HUDEP-2 (cell line): ENCODE results near the gene CAMK4.
A peak's percentile ranks its signal among the peaks of the same experiment; 100 is the strongest.

ENCODE experiments used
- DNase-seq, 76 experiments: peaks; one replicate each; lab custom pipeline; 2025; ENCODE audit not compliant: unreplicated experiment in 76 of 76; lab: John Stamatoyannopoulos, UW

Gene CAMK4

DNA sequence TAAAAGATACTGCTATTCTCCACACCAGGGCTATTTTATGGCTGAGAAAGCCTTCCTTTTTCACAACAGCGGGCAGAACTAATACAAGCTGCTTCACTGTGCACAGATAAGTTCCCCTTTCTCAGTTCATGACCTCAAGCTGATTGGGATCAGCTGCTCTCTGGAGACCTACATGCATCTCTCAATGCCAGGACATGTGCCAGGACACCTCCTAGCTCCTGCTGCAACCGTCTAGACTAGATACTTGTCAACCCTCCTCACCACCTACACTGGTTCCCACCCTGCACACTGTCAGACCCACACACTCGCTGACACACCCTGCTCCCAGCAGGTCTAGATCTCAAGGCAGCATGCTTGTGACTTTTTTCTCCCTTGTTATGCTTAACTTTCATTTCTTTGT is 248.4 kb downstream of the CAMK4 start:
- peak in 74 of 76 experiments; percentile 3 to 91 (median 67) for DNase-seq

DNA sequence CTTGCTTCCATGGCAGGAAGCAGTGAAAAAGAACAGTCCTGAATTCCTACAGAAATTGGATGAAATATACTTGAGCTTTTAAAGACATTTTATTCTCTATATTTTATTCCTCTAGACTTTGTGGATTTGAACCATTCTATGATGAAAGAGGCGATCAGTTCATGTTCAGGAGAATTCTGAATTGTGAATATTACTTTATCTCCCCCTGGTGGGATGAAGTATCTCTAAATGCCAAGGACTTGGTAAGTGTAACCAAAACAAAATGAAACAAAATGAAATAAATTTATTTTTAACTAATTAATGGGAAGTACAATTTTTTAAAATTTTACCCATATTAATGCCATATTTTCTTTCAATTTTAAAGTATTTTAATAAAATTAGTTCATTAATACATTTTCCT is 254.1 kb downstream of the CAMK4 start:
- DNase-seq = no peak

DNA sequence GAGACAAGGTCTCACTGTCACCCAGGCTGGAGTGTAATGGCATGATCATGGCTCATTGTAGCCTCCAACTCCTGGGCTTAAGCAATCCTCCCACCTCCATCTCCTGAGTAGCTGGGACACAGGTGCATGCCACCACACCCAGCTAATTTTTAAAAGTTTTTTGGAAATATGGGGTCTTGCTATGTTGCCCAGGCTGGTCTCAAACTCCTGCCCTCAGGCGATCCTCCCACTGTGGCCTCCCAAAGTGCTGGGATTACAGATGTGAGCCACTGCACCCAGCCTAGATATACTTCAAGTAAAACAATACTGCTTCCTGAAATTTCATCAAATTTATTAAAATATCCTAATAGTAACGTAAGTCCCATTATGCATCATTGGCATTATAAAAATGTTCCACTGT is 254.7 kb downstream of the CAMK4 start:
- no peak for DNase-seq

DNA sequence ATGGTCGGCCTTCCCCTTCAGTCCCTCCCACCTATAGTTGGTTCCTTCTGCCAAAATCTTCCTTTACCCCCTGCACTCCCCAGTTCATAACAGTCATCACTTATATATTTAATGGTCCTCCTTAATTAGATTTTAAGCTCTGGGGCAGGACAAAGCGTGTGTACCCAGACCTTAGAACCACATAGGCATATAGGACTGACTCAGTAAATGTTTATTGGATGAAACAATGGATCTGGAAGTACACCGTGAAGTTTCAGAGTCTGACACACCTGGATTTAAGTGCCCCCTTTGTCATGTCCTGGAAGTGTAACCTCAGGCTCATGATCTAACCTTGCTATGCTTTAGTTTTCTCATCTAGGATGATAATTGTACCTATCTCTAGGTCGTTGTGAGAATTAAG is 256.2 kb downstream of the CAMK4 start:
- DNase-seq = no peak

DNA sequence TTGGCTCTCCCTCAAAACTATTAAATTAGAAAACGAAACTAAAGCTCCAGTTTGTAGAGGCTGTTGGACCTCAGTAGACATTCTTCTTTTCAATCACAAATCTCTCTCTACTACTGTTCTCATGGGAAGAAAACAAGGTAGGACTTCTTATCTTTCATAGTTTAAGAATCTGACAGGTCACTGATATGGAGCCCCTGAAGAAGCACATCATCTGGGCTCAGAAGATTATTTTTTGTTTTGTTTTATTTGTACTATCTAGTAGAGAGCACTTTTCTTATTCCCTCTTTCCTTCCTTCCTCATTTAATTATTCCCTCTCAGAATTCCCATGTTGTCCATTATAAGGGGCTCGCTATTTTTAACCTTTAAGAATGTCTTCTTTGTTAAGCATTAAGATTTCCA is 261.9 kb downstream of the CAMK4 start:
- no peak for DNase-seq

DNA sequence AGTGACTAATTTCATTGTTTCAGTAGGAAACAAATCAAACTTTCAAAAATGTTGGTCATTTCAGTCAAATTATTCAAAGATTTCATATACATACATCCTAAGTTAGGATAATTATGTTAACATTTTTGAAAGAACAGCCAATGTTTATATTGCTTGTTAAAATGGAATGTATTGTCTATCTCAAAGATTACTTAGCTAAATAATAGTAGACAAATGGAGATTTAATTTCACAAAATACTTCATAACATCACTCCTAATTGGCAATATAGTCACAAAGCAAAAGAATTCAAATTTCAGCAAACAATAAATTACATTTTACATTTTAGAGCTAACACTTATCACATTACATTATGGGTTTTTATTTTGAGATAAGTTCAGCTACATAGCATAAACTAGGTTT is 262.7 kb downstream of the CAMK4 start:
- no peak for DNase-seq

DNA sequence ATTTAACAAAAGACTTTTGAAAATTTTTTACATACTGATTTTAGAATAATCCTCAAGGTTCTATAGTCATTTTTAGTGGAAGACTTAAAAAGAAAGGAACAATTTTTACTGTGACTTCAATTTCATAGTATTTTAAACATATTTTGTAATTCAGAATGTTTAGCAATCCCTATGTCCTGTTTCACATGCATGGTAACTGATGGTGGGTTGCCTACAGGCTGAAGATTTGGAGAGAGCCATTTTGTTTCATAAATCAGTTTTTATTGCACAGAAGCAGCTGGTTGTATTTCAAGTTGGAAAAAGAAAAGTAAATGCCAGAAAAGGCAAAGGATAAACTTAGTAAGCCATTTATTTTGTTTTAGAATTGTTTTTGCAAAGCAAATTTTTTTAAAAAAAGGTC is 264.2 kb downstream of the CAMK4 start:
- no peak for DNase-seq

DNA sequence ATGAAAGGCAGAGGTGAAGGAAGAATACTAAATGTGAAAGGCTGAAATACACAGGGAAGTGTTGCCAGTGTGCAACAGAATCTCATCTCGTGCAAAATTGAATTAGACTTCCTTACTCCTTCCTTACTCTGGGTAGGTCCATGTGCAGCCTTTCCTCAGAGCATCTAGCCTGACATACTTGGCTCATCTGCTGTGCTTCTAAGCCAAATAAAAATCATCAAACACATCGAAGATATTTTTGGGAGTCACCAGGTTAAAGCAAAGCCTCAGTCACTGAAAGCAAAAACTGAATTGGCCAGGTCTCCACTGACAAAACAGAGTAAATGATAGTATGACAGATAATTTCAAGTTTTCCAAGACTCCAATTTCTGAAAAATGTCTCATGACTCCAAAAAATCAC is 268.8 kb downstream of the CAMK4 start:
- no peak for DNase-seq

DNA sequence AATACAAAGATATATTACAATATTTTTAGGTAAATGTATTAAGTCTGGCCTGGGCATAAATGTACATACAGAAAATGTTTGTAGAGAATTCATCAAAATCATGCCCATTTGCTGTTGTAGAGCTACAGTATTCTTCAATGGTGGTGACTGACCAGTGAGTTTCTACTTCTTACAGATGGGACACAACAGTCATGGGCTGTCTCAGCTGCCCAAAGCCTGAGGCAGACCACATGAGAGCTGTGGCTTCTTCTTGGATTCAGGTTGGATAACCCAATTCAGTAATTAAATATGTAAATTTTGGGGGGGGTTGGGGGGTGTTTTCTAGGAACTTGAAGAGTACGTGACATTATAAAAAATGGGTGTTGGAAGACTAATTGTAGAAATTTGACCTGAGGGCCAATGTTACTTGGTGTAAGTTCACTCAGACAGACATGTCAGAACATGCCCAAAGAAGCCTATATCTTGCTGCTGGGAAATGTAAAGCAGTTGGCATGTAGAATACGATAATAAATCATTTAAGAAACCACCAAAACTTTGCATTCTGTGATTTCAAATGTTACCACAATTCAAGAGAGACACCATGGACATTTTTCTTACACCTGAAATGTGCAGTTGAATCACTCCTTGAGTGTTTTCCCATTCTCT is 270.3 kb downstream of the CAMK4 start:
- DNase-seq = no peak

DNA sequence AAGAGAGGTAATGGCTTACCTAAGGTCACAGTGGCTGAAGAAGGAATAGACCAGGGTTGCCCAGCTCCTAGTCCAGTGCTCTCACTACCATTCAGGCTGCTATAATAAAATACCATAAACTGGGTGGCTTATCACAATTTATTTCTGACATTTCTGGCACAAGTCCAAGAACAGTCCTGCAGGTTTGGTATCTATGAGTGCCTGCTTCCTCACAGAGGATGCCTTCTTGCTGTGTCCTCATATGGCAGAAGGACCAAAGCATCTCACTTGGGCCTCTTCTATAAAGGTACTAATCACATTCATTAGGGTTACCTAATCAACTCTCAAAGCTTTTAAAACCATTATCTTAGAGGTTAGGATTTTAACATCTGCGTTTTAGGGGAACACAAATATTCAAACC is 271.0 kb downstream of the CAMK4 start:
- peak in 22 of 76 experiments; percentile 1 to 41 (median 20) for DNase-seq

DNA sequence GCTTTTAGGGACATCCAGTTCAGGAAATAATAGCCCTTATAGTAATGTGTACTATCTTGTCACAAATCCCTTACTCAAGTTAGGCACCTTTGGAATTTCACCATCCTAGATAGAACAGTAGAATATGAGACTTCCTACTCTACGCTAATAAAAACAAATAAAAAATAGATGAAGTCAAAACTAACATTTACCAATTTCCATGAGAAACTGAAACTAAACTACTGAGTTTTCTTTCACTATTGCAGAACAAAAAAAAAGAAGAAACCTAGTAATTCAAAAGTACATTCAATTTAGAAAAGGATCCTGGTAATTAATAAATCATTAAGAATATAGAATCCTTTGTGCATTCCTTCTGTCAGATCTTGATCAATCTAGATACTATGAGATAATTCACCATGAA is 274.2 kb downstream of the CAMK4 start:
- no peak for DNase-seq

DNA sequence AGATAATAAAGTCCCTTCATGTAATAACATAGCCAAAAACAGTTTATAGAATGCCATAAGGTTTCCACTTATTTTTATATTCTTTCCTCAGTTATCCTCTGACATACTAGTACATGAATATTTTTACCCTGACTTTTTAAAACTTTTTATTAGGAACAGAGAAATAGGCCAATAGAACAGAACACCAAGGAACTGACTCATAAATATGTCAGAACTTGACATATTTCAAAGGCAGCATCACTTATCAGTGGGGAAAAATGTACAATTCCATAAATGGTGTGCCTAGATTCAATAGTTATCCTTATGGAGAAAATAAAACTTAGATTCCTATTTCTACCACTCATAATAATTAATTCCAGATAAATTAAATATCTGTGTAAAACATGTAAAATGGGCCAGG is 278.8 kb downstream of the CAMK4 start:
- DNase-seq = no peak

DNA sequence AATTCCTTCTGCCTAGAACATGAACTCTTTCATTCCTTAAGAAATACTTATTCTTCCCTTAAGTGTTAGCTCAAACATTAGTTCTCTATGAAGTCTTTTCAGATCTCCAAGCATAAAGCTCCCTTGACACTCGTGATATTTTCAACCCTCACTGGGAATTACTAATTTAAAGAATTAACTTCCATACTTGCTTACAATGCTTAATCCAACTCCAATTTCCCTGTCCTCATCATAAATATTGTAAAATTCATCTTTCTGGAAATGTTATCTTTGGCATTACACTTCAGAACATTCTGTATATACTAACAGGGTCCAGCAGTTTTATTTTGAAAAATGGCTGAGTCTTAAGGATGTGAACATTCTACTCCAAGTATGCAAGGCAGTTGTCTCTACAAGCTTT is 280.9 kb downstream of the CAMK4 start:
- no peak for DNase-seq

DNA sequence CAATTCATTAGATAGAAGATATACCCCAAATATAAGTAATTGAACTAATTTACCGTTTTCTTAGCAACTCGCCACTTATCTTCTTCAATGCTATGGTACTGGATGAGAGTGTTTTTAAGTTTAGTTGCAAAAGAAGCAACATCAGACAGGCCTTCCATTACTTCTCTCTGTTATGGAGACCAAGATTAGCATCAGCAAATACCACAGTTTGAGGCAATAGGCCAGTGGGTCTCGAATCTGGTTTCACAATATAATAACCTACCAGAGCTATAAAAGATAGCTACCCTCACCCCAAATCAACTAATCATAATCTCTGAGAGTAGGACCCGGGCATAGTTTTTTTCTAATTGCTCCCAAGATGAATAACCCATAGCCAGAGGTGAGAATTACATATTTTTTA is 283.1 kb downstream of the CAMK4 start:
- DNase-seq = no peak

DNA sequence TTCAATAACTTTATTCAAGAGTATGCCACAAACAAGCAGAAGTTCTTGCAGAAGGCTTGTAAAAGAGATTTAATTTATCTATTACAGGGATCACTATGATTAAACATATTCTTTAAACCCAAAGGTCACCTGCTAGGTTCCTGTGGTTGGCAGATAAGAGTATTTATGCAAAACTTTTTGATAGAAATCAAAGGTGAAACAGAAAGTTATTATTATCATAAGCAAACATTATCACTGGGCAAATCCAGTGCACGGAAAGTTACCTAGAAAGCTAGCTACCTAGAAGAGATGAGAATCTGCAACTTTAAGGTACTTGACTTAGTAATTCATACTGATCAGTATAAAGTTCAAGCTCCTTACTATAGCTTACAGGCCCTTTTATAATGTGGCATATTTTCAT is 284.9 kb downstream of the CAMK4 start:
- DNase-seq = no peak

DNA sequence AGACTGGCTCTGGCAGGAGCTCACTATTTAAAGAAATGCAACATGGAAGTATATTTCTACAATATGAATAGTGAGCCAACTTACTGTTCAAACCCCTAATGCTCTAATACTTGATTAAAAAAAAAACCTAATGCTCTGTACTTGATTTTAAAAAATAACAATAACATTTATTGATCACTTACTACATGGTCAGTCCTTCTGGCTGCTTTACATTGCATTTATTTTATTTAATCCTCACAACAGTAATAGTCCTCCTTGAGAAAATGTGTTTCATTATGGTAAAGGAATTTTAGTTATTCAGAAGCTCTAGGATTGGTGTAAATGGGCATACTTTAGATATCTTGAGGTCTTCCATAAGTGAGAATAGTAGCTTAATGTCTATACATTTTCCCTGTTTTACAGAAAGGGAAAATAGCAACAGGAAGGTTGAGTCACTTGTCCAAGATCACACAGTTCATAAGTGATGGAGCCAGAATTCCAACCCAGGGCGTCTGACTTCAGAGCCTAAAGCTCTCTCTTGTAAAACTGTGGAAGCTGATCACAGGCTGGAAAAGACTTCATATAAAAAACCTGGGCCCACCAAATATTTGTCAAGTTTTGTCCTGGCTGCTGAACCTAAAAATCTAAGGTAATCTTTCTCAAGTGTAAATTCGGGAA is 287.1 kb downstream of the CAMK4 start:
- peak in 1 of 76 experiments; percentile 9 for DNase-seq

DNA sequence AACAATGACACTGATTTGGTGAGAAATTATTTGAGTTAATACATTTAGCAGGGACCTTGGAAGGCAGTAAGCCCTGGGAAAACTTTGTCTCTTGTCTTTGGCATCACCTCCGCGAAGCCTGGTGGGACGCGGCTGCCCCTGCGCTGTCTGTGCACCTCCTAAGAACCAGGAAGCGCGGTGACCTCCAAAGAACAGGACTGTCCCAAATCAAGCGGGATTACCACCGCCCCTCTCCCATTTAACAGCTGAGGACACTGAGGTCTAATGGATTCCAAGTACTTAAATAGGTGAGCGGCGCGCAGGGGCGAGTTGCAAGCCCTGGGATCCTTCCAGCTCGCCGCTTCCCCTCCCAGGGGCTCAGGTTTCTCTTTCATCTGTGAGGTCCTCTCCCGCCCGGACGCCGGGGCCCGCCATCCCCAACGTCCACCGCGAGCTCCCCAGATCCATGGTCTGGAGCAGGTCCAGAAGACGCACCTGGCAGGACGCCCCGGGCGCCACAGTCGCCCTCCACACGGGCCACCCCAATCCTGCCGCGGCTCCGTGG is 287.7 kb downstream of the CAMK4 start:
- peak in 8 of 76 experiments; percentile 5 to 73 (median 32) for DNase-seq

DNA sequence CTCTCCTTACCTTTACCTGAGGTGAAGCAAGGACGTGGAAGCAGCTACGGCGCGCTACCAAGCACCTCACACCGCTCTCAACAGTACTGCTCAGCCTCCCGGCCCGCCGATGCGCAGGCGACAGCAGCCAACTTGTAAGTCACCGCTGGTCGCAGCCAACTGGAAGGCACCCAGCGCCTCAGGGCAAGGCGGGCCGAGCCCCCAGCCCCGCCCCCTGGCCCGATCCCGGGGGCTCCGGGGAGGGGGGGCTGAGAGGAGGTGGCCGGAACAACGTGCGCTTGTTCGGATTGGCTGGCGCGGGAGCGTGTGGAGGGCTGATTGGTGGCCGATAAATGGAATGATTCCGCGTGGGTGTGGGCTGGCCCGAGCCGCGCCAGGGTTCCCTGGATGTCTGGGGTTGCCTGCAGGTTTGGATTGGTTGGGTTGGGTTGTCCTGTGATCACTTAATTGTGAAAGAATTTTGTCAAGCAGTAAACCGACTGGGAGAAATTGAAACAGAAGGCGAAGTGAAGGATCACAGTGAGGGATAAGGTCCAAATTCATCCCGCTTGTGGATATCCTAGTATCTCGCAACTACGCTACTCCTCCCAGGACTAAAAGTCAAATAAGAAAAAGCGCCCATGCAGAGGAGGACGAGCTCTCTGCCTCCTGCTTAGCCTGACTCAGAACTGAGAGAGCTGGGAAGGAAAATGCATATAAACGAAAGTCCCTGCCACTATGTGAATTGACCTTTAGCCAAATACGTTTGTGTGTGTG is 288.4 kb downstream of the CAMK4 start, which contains the start of gene STARD4:
Gene STARD4, minus strand, starts transcription at position 161 of the 756 bp plus-strand sequence. CDS start 5,102 bp downstream, outside the sequence.
- peak in 75 of 76 experiments; percentile 49 to 98 (median 94) for DNase-seq

DNA sequence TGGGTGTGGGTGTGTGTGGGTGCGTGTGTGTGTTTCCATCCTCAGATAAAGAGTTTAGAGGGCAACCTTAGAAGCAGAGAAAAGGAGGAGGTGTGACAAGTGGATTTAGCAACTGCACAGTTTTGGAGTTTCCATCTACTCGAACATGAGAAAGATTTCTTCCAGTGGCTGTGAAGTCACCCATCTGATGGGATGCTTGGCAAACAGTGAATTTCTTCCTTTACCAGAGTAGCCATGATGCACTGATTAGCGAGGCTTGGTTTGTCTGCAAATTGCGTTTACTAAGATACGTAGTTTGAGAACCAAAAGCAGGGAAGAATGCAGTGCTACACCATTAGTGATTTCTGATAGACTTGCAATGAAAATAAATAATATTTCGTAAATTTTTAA is 288.9 kb downstream of the CAMK4 start:
- DNase-seq = peak in 9 of 76 experiments; percentile 20 to 58 (median 32)

DNA sequence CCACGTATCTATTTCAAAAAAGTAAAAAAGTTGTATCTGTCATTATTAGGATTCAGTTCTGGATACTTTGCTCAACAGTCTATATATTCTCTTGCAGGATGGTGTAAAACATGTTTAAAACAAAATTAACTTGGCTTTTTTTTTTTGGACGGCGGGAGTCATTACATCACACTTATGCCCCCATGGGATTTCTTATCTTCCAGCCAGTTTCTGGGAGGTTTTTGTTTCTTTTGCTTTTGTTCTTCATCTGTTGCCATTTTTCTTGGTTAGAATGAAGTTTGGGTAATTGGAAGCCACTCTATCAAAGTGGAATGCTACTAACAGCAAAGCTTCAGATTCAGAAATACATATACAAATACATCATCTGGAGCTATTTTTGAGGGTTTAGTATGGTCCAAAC is 289.9 kb downstream of the CAMK4 start:
- DNase-seq = no peak

DNA sequence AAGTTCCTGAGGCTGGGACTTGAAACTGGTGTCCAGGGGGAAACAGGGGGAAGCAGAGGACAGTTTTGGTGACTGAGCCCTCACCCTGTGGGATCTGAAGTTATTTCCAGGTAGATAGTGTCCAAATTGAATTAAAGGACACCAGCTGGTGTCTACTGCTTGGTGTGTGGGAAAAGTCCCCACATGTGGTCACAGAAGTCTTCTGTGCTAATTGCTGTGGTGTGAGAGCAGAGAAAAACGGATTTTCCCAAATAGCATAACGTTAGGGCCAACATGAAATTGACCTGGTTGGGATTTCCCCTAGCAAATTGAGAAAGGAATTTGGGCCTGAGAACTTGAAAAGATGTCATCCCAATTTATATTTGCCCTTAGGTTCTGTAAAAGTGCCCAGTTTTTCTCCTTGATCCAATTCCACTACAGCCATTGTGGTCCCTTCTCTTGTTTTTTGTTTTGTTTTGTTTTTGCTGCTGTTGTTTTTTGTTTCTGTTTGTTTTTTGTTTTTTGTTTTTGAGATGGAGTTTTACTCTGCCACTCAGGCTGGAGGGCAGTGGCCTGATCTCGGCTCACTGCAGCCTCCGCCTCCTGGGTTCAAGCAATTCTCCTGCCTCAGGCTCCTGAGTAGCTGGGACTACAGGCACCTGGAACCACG is 293.8 kb downstream of the CAMK4 start:
- no peak for DNase-seq
